GM19452 (cell line): ENCODE data around the gene PES1.
"Not testable (repeated sequence)": the region's sequence is repeated elsewhere in the genome, so short reads cannot be mapped to it uniquely, and the experiment has no call there.

Experiments
- ATAC-seq: cut with Tn5 transposase; IDR thresholded peaks from one replicate; pipeline ENCODE4 v1.9.1; 2021; ENCODE audit not compliant: unreplicated experiment

The PES1 gene

GRCh38 chr22:30578481-30578880 lies 13.2 kb downstream of the PES1 start:
- ATAC-seq = no peak

- ATAC-seq = no peak
Measured at GRCh38 chr22:30575859-30576258, 15.9 kb downstream of the PES1 start.

- no peak for ATAC-seq
Measured at GRCh38 chr22:30574997-30575671, 16.6 kb downstream of the PES1 start.

- no peak for ATAC-seq
Measured at GRCh38 chr22:30574095-30574981, 17.4 kb downstream of the PES1 start, which contains the start of gene GAL3ST1. Gene GAL3ST1, minus strand, starts transcription at chr22:30574665. Its CDS starts 17,273 bp downstream, at chr22:30557392.

GRCh38 chr22:30573594-30574094 lies 18.1 kb downstream of the PES1 start:
- ATAC-seq = no peak

GRCh38 chr22:30572840-30573593 lies 18.7 kb downstream of the PES1 start:
- no peak for ATAC-seq

GRCh38 chr22:30572210-30572609 lies 19.5 kb downstream of the PES1 start:
- no peak for ATAC-seq

GRCh38 chr22:30569674-30570202 lies 22.0 kb downstream of the PES1 start:
- ATAC-seq = no peak

- no peak for ATAC-seq
Measured at GRCh38 chr22:30568137-30568805, 23.4 kb downstream of the PES1 start.

- not testable (repeated sequence) for ATAC-seq
Measured at GRCh38 chr22:30567277-30567676, 24.4 kb downstream of the PES1 start.

- ATAC-seq = no peak
Measured at GRCh38 chr22:30566125-30566524, 25.6 kb downstream of the PES1 start.

- ATAC-seq = no peak
Measured at GRCh38 chr22:30565341-30565740, 26.4 kb downstream of the PES1 start.

GRCh38 chr22:30564761-30565119 lies 27.0 kb downstream of the PES1 start:
- no peak for ATAC-seq

- no peak for ATAC-seq
Measured at GRCh38 chr22:30564045-30564760, 27.5 kb downstream of the PES1 start.

GRCh38 chr22:30562366-30562765 lies 29.3 kb downstream of the PES1 start:
- no peak for ATAC-seq

- ATAC-seq = no peak
Measured at GRCh38 chr22:30561402-30562189, 30.1 kb downstream of the PES1 start.

GRCh38 chr22:30560643-30561202 lies 31.0 kb downstream of the PES1 start:
- not testable (repeated sequence) for ATAC-seq

GRCh38 chr22:30559889-30560288 lies 31.8 kb downstream of the PES1 start:
- ATAC-seq = no peak

- ATAC-seq = no peak
Measured at GRCh38 chr22:30557243-30557642, 34.5 kb downstream of the PES1 start.
